ENCODE data around the gene XPO4.
"Not testable (repeated sequence)": the region's sequence is repeated elsewhere in the genome, so short reads cannot be mapped to it uniquely, and the experiment has no call there.

Gene XPO4

GRCh38 chr13:20902438-20903163 lies at the start of gene XPO4:
TSS of gene XPO4 (minus strand) at chr13:20902746. CDS start at chr13:20902738, 8 bp downstream.
- DNase-seq = peak; percentile 81

GRCh38 chr13:20948001-20948400 lies 45.5 kb upstream of the XPO4 start:
- not testable (repeated sequence) for DNase-seq

GRCh38 chr13:20945952-20946383 lies 43.4 kb upstream of the XPO4 start:
- no peak for DNase-seq

GRCh38 chr13:20942938-20943559 lies 40.5 kb upstream of the XPO4 start:
- DNase-seq = no peak

- DNase-seq = not testable (repeated sequence)
Measured at GRCh38 chr13:20940511-20940910, 38.0 kb upstream of the XPO4 start.

GRCh38 chr13:20940083-20940482 lies 37.5 kb upstream of the XPO4 start:
- no peak for DNase-seq

GRCh38 chr13:20939662-20940061 lies 37.1 kb upstream of the XPO4 start:
- no peak for DNase-seq

- DNase-seq = no peak
Measured at GRCh38 chr13:20938302-20938701, 35.8 kb upstream of the XPO4 start.

- DNase-seq = no peak
Measured at GRCh38 chr13:20927596-20928257, 25.2 kb upstream of the XPO4 start.

GRCh38 chr13:20925395-20925790 lies 22.8 kb upstream of the XPO4 start:
- not testable (repeated sequence) for DNase-seq

- peak; percentile 72 for DNase-seq
Measured at GRCh38 chr13:20924758-20925394, 22.3 kb upstream of the XPO4 start.

GRCh38 chr13:20923272-20923671 lies 20.7 kb upstream of the XPO4 start:
- no peak for DNase-seq

- DNase-seq = no peak
Measured at GRCh38 chr13:20921572-20921971, 19.0 kb upstream of the XPO4 start.

- not testable (repeated sequence) for DNase-seq
Measured at GRCh38 chr13:20915676-20916075, 13.1 kb upstream of the XPO4 start.

- no peak for DNase-seq
Measured at GRCh38 chr13:20911037-20911436, 8.5 kb upstream of the XPO4 start.

GRCh38 chr13:20908714-20909497 lies 6.4 kb upstream of the XPO4 start:
- no peak for DNase-seq

GRCh38 chr13:20904908-20905307 lies 2.4 kb upstream of the XPO4 start:
- DNase-seq = no peak

GRCh38 chr13:20903164-20903475 lies 574 bp upstream of the XPO4 start:
- no peak for DNase-seq

GRCh38 chr13:20901668-20902437 lies 693 bp downstream of the XPO4 start:
- no peak for DNase-seq

GRCh38 chr13:20894245-20894644 lies 8.3 kb downstream of the XPO4 start:
- DNase-seq = no peak

- no peak for DNase-seq
Measured at GRCh38 chr13:20891768-20892167, 10.8 kb downstream of the XPO4 start.

GRCh38 chr13:20891034-20891433 lies 11.5 kb downstream of the XPO4 start:
- no peak for DNase-seq

Data from activated CD8-positive, alpha-beta memory T cell treated with anti-CD3 and anti-CD28 coated beads, Interleukin-2, amount 50 U/mL, for 4 hours (primary cell).